GM19438 (cell line): ENCODE results near the gene TNFSF4.
"Not testable (repeated sequence)": the region's sequence is repeated elsewhere in the genome, so short reads cannot be mapped to it uniquely, and the experiment has no call there.

Source experiments
- ATAC-seq: cut with Tn5 transposase; IDR thresholded peaks from one replicate; pipeline ENCODE4 v1.9.1; 2021; ENCODE audit warnings: low read depth; ENCODE audit not compliant: unreplicated experiment

TNFSF4 gene

DNA sequence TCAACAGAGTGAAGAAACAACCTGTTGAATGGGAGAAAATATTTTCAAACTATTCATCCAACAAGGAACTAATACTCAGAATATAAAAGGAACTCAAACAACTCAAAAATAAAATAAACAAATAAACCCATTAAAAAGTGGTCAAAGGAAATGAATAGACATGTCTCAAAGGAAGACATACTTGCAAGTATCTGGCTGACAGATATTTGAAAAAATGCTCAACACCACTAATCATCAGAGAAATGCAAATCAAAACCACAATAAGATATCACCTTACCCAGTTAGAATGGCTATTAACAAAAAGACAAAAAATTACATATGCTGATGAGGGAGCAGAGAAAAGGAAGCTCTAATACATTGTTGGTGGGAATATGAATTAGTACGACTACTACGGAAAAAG is 38.2 kb downstream of the TNFSF4 start:
- no peak for ATAC-seq

DNA sequence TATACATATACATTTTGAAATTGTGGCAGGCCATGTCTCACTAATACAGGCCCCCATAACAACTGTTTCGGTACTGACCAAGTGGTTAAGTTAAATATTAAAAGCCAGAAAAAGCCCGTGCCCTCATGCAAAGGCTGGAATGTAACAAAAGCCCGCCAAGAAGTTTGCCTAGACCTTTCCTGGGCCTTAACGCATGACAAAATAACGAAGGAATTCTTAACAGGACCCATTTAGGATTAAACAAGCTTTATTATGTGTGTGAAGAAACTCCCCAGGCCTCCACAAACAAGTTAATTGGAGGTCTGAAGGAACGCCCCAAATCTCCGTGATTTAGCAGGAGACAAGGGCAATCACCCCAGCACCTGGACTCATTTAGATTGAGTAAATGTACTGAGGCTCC is 42.4 kb downstream of the TNFSF4 start:
- no peak for ATAC-seq

DNA sequence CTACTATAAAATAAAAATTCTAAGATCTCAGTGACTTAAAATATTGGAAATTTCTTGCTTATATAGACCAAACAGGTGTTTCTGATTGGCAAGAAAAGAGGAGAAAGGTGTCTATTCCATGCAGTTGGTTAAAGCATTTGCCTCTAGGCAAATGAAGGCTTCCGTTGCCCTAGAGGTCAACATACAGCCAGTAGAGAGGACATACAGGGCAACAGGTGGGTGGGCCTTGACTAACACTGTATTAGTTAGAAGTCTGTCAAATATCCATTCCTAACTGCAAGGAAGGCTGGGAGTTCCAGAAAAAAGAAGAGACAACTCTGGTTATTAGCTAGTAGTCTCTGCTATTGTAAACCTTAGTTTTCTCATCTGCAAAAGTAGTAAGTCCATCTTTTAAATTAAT is 43.0 kb downstream of the TNFSF4 start:
- no peak for ATAC-seq

DNA sequence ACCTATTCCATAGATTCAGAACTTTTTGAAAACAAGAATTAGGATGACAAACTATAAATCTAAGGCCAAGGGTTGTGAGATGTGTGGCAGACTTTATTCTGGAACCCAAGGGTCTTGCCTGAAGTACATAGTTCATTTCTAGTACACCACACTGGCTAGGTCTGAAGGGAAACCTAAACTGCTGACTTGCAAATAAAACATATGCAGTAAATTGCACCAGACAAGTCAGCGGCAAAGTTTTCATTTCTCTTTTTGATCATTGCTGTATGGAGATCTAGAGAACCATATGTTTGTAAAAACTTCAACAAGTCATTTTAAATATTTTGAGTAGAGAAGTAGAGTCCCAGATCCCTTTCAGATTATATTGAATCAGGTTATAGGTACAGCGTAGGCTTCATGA is 43.9 kb downstream of the TNFSF4 start:
- ATAC-seq, result no peak

DNA sequence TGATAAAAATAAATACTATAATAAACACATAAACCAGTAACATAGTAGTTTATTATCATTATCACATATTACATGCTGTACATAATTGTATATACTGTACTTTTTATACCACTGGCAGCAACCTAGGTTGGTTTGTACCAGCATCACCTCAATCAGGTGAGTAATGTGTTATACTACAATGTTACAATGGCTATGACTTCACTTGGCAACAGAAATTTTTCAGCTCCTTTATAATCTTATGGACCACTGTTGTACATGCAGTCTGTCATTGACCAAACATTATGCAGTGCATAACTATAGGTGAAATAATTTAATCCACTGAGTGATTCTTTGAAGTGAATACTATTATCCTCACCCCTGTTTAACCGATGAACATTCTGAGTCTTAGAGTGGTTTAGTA is 44.5 kb downstream of the TNFSF4 start:
- ATAC-seq, result no peak

DNA sequence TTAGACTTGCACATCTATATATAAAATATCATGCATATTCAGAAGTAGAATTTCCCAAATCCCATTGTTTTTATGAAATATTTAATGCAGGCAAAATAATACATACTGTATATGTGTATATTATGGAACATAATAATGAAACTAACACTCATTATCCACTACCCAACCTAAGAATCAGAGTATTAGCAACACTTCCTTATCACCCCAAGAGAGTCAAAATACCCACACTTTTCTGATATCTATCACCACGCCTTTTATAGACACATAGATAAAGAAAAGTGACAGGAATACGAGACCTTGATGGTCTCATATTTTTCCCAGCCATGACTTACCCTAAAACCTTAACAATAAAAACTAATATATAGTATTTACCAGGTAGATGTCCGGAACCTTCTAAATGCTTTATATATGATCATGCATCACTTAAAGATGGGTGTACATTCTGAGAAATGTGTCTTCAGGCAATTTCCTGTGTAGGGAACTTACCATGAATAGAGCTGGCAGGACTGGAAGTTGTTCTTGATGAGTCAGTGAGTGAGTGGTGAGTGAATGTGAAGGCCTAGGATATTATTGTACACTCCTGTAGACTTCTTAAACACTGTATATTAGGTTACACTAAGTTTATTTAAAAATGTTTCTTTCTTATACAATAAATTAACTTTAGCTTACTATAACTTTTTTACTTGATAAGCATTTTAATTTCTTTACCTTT is 45.5 kb downstream of the TNFSF4 start:
- ATAC-seq, result no peak

DNA sequence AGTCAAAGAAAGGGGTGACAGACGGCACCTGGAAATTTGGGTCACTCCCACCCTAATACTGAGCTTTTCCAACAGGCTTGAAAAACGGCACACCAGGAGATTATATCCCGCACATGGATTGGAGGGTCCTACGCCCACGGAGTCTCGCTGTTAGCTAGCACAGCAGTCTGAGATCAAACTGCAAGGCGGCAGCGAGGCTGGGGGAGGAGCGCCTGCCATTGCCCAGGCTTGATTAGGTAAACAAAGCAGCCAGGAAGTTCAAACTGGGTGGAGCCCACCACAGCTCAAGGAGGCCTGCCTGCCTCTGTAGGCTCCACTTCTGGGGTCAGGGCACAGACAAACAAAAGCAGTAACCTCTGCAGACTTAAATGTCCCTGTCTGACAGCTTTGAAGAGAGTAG is 53.2 kb downstream of the TNFSF4 start:
- not testable (repeated sequence) for ATAC-seq

DNA sequence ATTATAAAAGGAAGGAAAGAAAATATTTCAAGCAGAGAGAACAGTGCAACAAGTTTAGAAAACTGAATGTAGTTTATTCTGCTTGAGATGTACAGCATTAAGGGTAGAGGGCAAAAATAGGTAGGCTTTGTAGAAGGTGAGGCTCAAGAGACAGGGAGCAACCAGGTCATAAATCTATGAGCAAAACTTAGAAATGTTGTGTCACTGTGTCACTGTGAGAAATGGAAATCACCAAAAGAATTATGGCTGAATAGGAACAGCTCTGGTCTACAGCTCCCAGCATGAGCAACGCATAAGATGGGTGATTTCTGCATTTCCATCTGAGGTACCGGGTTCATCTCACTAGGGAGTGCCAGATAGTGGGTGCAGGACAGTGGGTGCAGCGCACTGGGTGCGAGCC is 53.6 kb downstream of the TNFSF4 start:
- ATAC-seq, result no peak

DNA sequence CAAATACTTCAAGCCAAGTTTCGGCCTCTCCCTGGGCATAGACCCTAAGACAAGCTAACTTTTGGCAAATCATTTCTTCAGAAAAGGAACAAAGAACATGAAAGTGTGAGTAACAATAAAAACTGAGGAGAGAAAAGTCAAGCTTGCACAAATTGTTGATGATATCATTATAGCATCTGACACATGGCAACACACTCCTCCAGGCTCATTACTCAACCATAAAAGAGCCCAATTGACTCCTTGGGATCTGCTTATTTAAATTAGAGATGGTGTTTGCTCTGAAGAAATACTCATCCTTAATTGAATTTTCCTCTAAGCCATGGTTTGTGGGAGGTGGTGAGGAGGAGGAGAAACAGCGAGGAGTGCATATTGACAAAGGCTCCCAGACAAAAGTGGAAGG is 54.5 kb downstream of the TNFSF4 start:
- no peak for ATAC-seq

DNA sequence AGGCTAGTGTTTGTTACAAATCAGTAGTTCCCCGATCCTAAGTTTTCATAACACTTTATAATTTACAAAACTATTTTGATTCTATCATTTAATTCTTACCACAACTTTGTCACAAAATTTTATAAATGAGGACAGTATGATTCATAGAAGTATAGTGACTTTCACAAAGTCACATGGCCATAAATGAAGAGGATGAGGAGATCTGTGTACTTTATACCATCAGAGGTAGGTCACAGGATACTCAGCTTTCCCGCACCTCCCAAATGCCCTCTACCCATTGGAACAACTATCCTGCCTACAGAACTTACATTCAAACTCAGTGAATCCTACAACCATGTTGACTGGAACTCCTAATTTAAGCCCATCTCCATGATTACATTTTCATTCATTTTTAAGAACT is 56.3 kb downstream of the TNFSF4 start:
- no peak for ATAC-seq

DNA sequence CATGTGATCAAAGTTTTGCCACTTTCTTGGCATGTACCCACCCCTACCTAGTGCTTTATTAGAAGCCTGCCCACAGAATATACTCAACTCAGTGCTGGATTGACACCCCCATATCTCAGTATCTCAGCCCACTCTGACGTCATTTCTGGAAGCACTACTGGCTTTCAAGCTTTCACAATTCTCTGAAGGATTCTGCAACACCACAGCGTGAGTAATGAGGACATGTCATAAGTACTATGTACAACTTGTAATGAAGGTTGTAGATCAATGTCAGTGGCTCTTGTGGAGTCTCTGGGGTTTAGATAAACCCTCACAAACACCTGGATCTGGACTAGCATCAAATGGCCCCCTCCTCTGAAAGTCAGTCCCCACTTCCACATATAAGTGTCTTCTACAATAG is 57.2 kb downstream of the TNFSF4 start:
- ATAC-seq, result no peak

DNA sequence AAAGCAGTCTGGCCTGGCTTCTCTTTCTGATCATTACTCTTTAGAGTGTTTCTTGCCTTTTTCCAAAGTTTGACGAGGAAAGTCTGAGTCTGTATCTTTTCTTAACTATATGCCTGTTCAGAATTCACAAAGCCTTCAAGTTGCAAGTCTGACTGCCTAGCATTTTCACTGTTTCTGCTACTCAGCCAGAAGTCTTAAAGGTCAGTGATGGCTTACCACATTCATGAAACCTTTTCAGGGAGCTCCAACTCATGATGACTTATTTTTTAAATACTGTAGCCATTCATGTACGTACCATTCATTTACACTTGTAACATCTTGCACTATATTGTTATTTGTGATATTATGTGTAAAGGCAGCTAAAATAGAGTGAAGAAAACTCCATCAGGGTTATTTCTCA is 58.2 kb downstream of the TNFSF4 start:
- ATAC-seq, result no peak

DNA sequence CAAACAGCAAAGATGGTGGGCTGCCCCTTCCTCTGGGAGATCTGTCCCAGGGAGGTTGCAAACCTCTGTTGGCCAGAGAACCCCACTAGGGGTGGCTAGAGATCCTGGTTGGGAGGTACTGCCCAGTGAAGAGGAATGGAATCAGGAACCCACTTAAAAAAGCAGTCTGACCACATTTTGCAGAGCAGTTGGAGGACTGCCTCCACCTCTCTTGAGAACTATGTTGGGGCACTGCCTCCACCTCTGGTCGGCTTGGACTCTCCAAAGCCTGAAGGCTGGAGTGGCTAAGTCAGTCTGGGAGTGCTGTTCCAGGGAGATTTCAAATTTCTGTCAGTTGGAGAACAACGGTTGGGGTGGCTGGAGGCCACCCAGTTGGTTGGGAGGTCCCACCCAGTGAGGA is 58.6 kb downstream of the TNFSF4 start:
- ATAC-seq, result no peak

DNA sequence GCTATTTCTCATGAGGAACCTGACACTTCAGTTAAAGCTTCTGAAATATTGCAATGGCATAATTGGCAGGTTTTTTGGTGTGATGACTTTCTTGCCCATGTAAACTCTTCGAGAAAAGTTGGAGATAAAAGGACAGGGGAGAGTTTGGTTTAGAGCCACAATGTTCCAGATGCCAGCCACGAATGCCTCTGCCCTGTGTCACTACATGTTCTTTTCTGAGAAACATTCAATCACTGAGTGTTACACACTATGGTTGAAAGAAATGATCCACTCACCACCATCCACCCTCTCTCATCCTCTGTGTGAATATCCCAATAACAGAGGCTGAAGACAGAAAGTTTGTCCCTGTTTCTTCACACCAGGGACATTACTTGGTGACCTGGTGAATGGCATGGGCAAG is 66.4 kb downstream of the TNFSF4 start:
- no peak for ATAC-seq

DNA sequence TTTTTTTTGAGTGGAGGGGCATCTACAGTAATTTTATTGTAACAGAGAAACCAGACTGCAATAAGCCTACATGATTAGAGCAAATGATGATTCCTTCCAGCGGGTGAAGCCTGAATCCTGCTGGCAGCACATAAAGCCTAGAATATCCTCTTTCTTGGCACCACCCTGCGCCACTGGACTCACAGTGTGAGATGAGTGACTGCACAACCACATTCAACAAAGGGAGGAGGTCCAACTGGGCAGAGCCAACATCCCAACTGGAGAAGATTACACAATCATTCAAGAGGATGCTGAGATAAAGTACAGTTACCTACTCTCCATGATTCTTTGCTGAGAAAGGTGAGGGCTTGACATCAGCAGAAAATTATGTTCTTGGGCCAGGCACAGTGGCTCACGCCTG is 67.4 kb downstream of the TNFSF4 start:
- no peak for ATAC-seq

DNA sequence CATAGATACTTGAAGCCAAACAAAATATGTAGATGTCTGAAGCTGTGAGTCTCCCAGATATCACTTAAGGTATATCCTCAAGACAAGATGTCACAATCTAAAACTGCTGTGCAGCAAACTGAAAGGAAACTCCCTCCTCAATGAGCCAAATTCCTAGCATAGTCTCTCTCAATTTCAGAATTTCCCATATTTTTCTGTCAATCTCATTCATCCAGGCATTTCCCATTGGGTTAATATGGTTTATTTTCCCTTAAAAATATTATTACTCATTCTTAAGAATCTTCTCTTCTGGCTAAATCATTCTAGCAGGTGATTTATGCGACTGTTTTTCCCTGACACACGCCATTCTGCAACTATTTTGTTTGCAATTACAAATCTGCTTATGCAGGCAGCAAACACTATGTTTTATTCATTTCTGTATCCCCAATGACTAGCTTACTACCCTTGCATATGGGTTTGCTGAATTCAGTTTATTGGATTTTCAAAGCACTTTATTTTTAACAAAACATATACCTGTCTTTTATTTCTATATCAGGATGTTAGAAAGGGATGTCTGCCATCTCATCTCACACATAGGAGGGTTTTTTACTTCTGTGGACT is 69.9 kb downstream of the TNFSF4 start:
- ATAC-seq, result no peak

DNA sequence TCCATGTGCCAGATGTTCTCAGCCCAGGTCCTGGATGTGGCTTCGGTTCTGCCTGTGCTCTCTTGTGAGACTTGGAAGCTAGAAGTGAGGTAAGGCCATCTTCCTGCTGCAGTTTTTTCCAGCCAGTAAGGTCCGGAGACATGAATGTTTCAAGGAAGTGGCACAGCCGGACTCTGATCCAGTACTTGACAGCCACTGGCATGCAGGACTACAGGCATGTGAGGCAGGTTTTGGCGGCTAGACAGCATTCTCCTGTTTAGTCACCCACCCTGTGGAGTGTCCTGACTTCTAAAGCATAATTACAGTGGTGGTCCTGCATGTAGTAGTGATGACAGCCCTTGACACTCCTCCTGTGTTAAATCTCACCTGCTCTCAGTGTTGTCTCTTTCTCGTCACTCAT is 72.3 kb downstream of the TNFSF4 start:
- ATAC-seq, result no peak

DNA sequence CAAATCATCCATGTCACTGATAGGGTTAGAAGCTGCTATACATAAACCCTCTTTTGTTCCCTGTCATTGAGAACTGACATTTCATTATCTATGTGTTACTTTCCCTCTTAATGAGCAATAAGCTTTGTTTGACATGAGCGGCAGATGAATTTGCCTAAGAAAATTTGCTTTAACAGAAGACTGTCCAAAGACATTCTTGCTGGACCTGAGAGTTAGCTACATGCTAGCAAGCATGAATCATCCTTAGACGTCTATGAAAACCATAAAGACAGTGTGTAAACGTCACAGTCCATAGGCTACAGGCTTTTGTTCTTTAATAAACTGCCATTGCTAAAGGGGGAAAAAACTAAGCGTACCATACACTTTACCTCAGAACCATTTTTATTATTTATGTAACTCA is 73.1 kb downstream of the TNFSF4 start:
- no peak for ATAC-seq
